Panc1 (cell line): ENCODE results near the gene DDX41. TPM values are rescaled to one million over a fixed set of nuclear protein-coding genes. Genes with fewer than 3 reads are reported as not detected.

Experiments used
- ATAC-seq: fragments of 200-7000 bp; cut with Tn5 transposase; 2 replicates; pipeline ENCODE4 v1.9.1; 2020; ENCODE audit warnings: mild to moderate bottlenecking, moderate library complexity
- BruUV-seq: library from RNA; stranded (reverse); fragments of 400-500 nt; replicated peaks from 2 replicates; lab custom pipeline; 2021; lab: Mats Ljungman, UMichigan
- CTCF ChIA-PET: fragments of 300-600 bp; sonication (Branson Sonifier 250); formaldehyde crosslinking; loops from one replicate; lab custom pipeline; 2022; ENCODE audit warnings: antibody characterized with exemption; lab: Charles Lee
- POLR2A ChIA-PET: fragments of 300-600 bp; sonication (Branson Sonifier 250); formaldehyde crosslinking; loops from one replicate; lab custom pipeline; 2022; ENCODE audit warnings: antibody characterized with exemption; lab: Charles Lee
- DNase-seq: peaks from one replicate; pipeline ENCODE4 v3.0.0-alpha.2; 2010; ENCODE audit warnings: low read depth, low spot score
- H3K27ac ChIP-seq: 2 replicates; pipeline ENCODE4 v1.5.1; 2011; ENCODE audit warnings: mild to moderate bottlenecking, low read length, inconsistent platforms
- H3K27me3 ChIP-seq: fragments of 200-500 bp; sonication (Bioruptor generic); 2 replicates; pipeline ENCODE4 v1.6.0; 2014; ENCODE audit warnings: low read length, inconsistent platforms; ENCODE audit not compliant: control insufficient read depth, insufficient read depth
- H3K36me3 ChIP-seq: fragments of 200-500 bp; sonication (Bioruptor generic); 2 replicates; pipeline ENCODE4 v1.5.1; 2014; ENCODE audit warnings: inconsistent platforms, mild to moderate bottlenecking, low read length, moderate library complexity; ENCODE audit not compliant: control insufficient read depth, insufficient read depth
- H3K4me1 ChIP-seq: 2 replicates; pipeline ENCODE4 v1.5.1; 2011; ENCODE audit warnings: inconsistent platforms, mild to moderate bottlenecking, low read length, moderate library complexity; ENCODE audit not compliant: control insufficient read depth, insufficient read depth
- H3K4me3 ChIP-seq, 2 experiments: 2 replicates each; pipeline ENCODE4 v1.5.1; 2011 to 2012; ENCODE audit warnings: low read depth in 2 of 2, low read length in 2 of 2, mild to moderate bottlenecking in 2 of 2, inconsistent platforms in 1 of 2, moderate library complexity in 1 of 2
- H3K9me3 ChIP-seq: fragments of 200-500 bp; sonication (Bioruptor generic); 2 replicates; pipeline ENCODE4 v1.5.1; 2014; ENCODE audit warnings: low read depth, mild to moderate bottlenecking, inconsistent platforms, low read length, moderate library complexity; ENCODE audit not compliant: control insufficient read depth, insufficient read depth
- POLR2AphosphoS5 ChIP-seq: IDR thresholded peaks from 2 replicates; pipeline ENCODE4 v1.6.1; 2012; ENCODE audit warnings: mild to moderate bottlenecking, low read depth, low read length, moderate library complexity
- SIN3A ChIP-seq: IDR thresholded peaks from 2 replicates; pipeline ENCODE4 v1.6.1; 2012; ENCODE audit warnings: low read depth, mild to moderate bottlenecking, low read length, moderate library complexity, borderline replicate concordance; ENCODE audit not compliant: insufficient read depth
- TCF7L2 ChIP-seq: IDR thresholded peaks from 2 replicates; pipeline ENCODE4 v1.6.1; 2011; ENCODE audit warnings: mild to moderate bottlenecking, low read depth, low read length, inconsistent platforms
- in situ Hi-C: cut with HindIII; loops from 2 replicates; pipeline ENCODE4 v1.10.0; 2016; ENCODE audit warnings: low sequenced_read_pairs, low pct_unique_long_range_greater_than_20kb
- intact Hi-C: fragments of 100-400 bp; cut with micrococcal nuclease; formaldehyde crosslinking; loops from one replicate; pipeline ENCODE4 v1.10.0; 2022; ENCODE audit not compliant: unreplicated experiment
- total RNA-seq: library from RNA; stranded (reverse); gene quantifications from one replicate; pipeline ENCODE4 v1.2.1, GENCODE V29; 2021; ENCODE audit not compliant: unreplicated experiment
- TF ChIP-seq, protein P1 (sequence below), 2 experiments: IDR thresholded peaks; 2 replicates each; pipeline ENCODE4 v1.6.1; 2011 to 2012; ENCODE audit warnings: low read depth in 2 of 2, control low read depth in 1 of 2, low read length in 1 of 2, mild to moderate bottlenecking in 1 of 2, moderate library complexity in 1 of 2; ENCODE audit not compliant: insufficient read depth in 1 of 2
- TF ChIP-seq, protein P2 (sequence below): fragments of 450-650 bp; IDR thresholded peaks from 2 replicates; pipeline ENCODE4 v1.5.1; 2017; ENCODE audit warnings: mild to moderate bottlenecking

Gene DDX41
- total RNA-seq, 1 experiment from 2014 or later: 111 TPM

DNA sequence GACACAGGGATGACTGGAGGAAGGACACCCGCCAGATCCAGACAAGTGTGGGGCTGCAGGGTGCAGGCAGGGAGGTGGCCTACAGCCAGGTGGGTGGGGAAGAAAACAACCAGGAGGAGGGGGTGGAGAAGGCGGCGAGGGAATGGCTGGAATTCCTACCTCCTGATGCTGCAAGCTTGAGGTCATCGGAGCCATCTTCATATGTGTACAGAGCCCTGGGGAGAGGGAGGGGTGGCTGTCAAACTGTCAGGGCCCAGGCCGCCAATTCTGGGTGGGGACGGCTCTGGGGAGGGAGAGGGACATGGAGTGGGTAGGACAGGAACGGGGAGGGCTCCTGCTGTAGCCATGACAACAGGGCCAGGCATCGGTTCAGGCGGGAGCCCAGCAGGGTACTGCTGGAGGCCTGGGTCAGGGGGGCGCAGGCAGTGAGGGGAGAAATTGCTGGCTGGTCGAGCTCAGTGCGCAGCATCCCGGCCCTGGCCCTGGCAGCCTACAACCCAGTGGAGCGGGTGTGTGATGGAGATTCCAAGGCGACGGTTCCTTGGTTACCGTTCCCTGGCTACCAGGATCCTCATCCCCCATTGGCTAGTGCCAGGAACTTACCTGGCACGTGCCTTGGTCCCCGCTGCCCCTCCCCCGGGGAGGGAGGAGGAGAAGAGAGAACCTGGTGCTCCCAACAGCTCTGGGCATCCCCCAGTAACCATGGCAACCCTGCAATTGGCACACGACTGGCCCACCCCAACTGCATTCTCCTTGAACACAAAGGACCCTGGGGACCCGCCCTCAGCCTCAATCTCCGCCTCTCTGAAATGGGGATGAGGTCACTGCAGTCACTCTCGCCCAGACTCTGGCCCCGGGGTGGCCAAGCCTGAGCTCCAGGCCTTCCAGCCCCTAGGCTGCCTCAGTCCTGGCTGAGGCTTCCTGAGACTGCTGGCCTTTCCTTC lies 47.8 kb downstream of the DDX41 start:
- ATAC-seq (no peak), DNase-seq (no peak)
- POLR2A ChIA-PET: no interaction called here
- H3K9me3 ChIP-seq: no peaks in the 10 kb centered on the region
- TF ChIP-seq POLR2AphosphoS5 (no peak), SIN3A (no peak), TCF7L2 (no peak)
- TF ChIP-seq, protein P1, sequence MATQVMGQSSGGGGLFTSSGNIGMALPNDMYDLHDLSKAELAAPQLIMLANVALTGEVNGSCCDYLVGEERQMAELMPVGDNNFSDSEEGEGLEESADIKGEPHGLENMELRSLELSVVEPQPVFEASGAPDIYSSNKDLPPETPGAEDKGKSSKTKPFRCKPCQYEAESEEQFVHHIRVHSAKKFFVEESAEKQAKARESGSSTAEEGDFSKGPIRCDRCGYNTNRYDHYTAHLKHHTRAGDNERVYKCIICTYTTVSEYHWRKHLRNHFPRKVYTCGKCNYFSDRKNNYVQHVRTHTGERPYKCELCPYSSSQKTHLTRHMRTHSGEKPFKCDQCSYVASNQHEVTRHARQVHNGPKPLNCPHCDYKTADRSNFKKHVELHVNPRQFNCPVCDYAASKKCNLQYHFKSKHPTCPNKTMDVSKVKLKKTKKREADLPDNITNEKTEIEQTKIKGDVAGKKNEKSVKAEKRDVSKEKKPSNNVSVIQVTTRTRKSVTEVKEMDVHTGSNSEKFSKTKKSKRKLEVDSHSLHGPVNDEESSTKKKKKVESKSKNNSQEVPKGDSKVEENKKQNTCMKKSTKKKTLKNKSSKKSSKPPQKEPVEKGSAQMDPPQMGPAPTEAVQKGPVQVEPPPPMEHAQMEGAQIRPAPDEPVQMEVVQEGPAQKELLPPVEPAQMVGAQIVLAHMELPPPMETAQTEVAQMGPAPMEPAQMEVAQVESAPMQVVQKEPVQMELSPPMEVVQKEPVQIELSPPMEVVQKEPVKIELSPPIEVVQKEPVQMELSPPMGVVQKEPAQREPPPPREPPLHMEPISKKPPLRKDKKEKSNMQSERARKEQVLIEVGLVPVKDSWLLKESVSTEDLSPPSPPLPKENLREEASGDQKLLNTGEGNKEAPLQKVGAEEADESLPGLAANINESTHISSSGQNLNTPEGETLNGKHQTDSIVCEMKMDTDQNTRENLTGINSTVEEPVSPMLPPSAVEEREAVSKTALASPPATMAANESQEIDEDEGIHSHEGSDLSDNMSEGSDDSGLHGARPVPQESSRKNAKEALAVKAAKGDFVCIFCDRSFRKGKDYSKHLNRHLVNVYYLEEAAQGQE (IDR thresholded peaks at IDR 0.05; ENCODE audit: insufficient read depth in 1 of 2, low read depth in 2 of 2, low read length in 1 of 2): no peak
- TF ChIP-seq, protein P2, sequence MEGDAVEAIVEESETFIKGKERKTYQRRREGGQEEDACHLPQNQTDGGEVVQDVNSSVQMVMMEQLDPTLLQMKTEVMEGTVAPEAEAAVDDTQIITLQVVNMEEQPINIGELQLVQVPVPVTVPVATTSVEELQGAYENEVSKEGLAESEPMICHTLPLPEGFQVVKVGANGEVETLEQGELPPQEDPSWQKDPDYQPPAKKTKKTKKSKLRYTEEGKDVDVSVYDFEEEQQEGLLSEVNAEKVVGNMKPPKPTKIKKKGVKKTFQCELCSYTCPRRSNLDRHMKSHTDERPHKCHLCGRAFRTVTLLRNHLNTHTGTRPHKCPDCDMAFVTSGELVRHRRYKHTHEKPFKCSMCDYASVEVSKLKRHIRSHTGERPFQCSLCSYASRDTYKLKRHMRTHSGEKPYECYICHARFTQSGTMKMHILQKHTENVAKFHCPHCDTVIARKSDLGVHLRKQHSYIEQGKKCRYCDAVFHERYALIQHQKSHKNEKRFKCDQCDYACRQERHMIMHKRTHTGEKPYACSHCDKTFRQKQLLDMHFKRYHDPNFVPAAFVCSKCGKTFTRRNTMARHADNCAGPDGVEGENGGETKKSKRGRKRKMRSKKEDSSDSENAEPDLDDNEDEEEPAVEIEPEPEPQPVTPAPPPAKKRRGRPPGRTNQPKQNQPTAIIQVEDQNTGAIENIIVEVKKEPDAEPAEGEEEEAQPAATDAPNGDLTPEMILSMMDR: no peak
- H3K27me3 ChIP-seq: no peaks in the 10 kb centered on the region
- CTCF ChIA-PET: no interaction called here
- in situ Hi-C loops (no loop called here), intact Hi-C loops (no loop called here)
- H3K36me3 ChIP-seq: no peaks in the 10 kb centered on the region; the same call in none of the 2 replicates
- no peak overlapping the region for H3K27ac ChIP-seq
- peaks cover 29% of the 10 kb centered on the region for H3K4me1 ChIP-seq
- H3K4me3 ChIP-seq: no peak overlapping the region
- BruUV-seq: no TSS peak

DNA sequence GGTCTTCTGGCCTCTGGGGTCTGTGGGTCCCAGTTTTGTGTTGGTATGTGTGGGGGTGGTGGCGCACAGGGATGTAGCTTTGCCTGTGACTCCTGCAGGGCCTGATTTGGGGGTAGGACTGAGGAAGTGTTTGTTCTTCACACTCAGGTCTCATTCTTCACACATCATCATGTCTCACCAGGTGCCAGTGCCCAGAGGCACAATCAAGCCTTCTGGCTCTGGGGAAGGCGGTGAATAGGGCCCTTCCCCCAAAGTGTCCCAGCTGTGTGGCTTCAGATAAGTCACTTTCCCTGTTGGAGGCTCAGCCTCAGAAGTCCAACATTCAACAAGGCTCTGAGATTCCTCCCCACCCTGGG lies 48.5 kb downstream of the DDX41 start:
- Histone ChIP-seq H3K9me3 (no peaks in the 10 kb centered on the region), H3K27me3 (no peaks in the 10 kb centered on the region), H3K36me3 (no peaks in the 10 kb centered on the region; the same call in none of the 2 replicates), H3K27ac (no peak overlapping the region), H3K4me1 (peaks cover 28% of the 10 kb centered on the region), H3K4me3 (no peak overlapping the region)
- in situ Hi-C loops (no loop called here), intact Hi-C loops (no loop called here)
- BruUV-seq: no TSS peak
- TF ChIP-seq SIN3A (no peak), TCF7L2 (no peak), POLR2AphosphoS5 (no peak)
- TF ChIP-seq, protein P1 (IDR thresholded peaks at IDR 0.05; ENCODE audit: insufficient read depth in 1 of 2, low read depth in 2 of 2, low read length in 1 of 2): no peak
- TF ChIP-seq, protein P2: no peak
- ATAC-seq: no peak
- no peak for DNase-seq
- CTCF ChIA-PET: no interaction called here
- POLR2A ChIA-PET: no interaction called here
